Measurements from ENCODE around the gene FOCAD.

GRCh38 chr9:20640331-20641187, 43.5 kb upstream of the FOCAD start:
- TF ChIP-seq POLR2A (IDR thresholded peaks at IDR 0.05), result no peak
- no peak for TF ChIP-seq CTCF (IDR thresholded peaks at IDR 0.05)
